Coronary artery (tissue), 2 donors: ENCODE measurements around the gene FCN3.

ENCODE experiments used
- DNase-seq: peaks from one replicate; pipeline ENCODE4 v3.0.0-alpha.2; 2017; ENCODE audit warnings: low spot score
- H3K27ac ChIP-seq, 2 donors: fragments of 200-600 bp; sonication (generic); one replicate each; pipeline ENCODE4 v1.5.1; 2016 to 2019
- H3K4me3 ChIP-seq: fragments of 200-600 bp; sonication (generic); 2 replicates; pipeline ENCODE4 v1.5.1; 2016; ENCODE audit warnings: mild to moderate bottlenecking, moderate library complexity
- TF ChIP-seq, protein P1 (sequence below): fragments of 200-600 bp; sonication (generic); IDR thresholded peaks from one replicate; pipeline ENCODE4 v1.5.1; 2019; ENCODE audit warnings: antibody characterized with exemption

FCN3 gene

DNA sequence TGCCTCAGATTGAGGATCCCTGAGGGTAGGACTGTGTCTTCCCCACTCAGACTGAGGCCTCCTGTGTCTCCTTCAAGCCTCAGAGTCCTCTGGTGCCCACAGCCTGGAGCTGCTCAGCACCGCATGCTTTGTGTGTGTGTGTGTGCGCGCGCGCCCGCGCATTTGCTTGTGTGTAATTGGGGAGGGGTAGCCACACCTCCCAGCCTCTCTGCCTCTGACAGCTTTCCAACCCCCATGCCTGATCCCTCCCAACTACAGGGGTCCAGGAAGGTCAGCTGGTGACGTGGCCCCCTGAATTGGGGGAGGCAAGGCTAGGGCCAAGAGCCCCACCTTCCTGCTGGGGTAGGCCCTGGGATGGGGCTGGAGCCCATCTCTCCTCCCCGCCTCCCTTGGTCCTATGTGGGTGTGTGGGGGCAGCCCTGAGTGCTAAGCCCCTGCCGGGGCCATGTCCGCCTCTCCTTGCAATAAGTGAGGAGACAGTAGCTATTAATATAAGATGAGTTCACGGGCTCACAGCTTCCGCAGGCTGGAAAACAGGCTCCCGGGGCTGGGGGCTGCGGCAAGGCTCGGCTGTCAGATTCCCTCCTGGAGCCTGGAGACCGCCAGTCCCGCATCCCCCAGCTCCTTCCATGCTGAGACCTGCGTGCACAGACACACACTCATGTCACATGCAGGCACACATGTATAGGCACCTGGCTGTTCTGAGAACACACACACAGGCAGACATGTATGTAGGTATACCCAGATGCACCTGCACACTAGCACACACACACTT lies 24.8 kb upstream of the FCN3 start:
- TF ChIP-seq, protein P1, sequence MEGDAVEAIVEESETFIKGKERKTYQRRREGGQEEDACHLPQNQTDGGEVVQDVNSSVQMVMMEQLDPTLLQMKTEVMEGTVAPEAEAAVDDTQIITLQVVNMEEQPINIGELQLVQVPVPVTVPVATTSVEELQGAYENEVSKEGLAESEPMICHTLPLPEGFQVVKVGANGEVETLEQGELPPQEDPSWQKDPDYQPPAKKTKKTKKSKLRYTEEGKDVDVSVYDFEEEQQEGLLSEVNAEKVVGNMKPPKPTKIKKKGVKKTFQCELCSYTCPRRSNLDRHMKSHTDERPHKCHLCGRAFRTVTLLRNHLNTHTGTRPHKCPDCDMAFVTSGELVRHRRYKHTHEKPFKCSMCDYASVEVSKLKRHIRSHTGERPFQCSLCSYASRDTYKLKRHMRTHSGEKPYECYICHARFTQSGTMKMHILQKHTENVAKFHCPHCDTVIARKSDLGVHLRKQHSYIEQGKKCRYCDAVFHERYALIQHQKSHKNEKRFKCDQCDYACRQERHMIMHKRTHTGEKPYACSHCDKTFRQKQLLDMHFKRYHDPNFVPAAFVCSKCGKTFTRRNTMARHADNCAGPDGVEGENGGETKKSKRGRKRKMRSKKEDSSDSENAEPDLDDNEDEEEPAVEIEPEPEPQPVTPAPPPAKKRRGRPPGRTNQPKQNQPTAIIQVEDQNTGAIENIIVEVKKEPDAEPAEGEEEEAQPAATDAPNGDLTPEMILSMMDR = no peak
- no peak for DNase-seq
- Histone ChIP-seq H3K4me3 (no peak overlapping the region), H3K27ac (no peak overlapping the region)

DNA sequence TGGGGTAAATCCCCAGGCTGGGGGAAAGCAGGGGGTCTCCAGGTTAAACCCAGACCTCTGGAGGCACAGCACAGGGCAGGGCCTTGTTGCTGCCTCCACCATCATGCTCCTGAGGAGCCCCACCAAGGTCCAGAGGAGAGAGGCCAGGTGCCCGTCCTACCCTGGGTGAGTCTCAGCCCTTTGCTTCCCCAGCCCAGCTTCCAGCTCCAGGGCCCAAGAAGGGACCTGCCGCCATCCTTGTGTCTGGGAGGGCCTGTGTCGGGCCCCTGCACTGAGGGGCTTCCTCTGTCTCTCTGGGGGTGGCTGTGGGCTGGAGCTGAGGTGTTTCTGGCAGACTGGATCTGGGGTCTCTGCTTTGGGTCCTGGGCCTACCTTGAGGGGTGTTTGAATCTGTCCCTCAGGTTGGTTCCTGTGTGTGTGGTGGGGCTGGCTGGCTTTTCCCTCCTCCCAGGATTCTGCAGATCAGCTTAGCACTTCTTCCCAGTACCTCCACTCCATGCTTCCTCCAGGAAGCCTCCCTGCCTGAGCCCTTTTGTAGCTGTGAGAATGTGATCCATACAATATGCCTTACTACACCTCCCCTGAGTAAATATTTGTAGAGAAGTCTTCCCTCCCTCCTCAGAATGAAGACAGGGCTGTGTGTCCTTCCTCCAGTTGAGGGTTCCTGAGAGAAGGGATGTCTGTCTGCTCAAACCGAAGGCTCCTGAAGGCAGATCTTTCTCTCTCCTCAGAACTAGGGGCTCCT lies 24.0 kb upstream of the FCN3 start:
- TF ChIP-seq, protein P1 = no peak
- Histone ChIP-seq H3K27ac (no peak overlapping the region), H3K4me3 (no peak overlapping the region)
- no peak for DNase-seq

DNA sequence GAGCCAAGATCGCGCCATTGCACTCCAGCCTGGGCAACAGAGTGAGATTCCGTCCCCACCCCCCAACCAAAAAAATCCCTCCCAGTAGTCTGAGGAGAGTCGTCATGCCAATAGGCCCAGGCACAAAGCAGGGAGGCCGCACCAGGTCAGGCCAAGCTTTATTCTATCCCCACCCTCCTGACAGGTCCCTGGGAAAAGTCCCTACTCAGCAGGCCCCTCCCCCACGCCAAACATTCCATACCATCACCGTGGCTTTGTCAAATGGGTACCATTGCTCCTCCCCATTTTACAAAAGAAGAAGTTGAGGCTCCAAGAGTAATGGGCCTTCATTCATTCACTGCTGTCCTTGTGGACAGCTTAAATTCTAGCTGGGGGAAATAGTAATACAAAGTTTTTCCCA lies 23.1 kb upstream of the FCN3 start:
- no peak for DNase-seq
- no peak overlapping the region for H3K4me3 ChIP-seq
- TF ChIP-seq, protein P1 = no peak
- H3K27ac ChIP-seq = no peak overlapping the region

DNA sequence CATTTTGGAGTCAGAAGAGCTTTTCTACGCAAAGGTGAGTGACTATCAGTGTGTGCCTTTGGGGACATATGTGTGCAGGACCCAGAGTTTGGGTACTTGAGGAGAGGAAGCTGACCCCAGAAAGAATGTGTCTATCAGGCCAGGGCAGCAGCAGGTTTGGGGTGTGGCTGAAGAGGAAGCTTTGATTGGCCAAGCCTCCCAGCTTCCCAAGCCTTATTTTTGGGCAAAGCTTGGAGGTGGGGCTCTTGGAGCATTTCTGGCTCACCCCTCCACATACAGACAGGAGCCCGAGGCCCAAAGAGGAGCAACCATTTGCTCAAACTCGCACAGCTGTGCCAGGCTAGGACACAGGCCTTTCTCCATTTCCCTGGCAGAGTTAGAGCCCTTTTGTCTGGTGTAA lies 22.5 kb upstream of the FCN3 start:
- no peak overlapping the region for H3K4me3 ChIP-seq
- TF ChIP-seq, protein P1 = no peak
- no peak overlapping the region for H3K27ac ChIP-seq
- no peak for DNase-seq

DNA sequence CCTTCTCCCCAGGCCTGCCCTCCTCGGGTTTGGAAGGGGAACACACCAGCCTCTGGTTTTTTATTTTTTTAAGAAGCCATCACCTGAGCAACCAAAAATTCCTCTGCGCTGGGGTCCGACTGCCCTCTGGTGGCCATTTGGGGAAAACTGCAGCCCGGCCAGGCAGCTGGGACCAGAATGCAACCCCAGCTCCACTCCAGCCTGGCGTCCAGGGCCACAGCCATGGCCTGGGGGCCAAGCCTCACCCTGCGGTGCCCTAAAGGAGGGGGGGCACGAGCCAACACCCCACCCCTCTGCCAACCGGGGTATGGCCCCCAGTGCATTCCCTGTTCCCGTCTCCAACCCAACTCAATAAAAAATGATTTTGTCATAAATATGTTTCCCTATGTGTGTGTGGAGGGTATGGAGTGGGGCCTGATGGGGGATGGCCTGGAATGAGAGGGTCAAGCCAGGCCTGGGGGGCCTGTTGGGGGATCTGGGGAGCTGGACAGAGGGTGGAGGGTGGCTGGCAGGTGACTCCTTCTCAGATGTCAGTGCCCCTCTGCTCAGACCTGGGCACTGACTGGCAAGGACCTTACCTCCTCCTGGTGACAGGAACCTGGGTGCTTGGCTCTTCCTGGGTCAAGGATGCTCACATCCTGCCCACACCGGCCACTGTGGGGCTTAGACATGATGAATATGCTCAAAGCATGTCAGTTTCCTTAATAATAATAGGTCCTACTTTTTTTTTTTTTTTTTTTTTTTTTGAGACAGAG lies 21.0 kb upstream of the FCN3 start:
- no peak overlapping the region for H3K4me3 ChIP-seq
- TF ChIP-seq, protein P1 = peak; percentile 94
- H3K27ac ChIP-seq = no peak overlapping the region
- no peak for DNase-seq

DNA sequence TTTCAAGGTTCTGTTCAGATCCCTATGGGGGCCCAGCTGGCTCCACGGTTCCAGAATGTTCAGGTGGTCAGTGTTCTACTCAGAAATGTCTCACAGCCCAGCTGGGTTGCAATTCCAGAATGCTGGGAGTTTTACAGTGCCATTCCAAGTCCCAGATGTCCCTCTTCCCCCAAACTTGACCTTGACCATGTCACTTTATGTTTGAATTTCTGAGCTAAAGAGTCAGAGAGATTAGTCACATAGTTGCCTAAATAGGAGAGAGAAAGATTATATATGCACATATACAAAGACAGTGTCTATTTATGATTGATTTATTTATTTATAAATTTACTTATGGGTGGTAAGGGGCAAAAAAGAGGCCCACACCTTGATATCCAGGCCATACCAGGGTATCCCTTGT lies 20.3 kb upstream of the FCN3 start:
- DNase-seq = no peak
- TF ChIP-seq, protein P1 = no peak
- H3K27ac ChIP-seq = no peak overlapping the region
- H3K4me3 ChIP-seq = no peak overlapping the region
